ENCODE data around the gene UBE2E2. TPM values are rescaled to one million over a fixed set of nuclear protein-coding genes. Genes with fewer than 3 reads are reported as not detected.
A peak's percentile ranks its signal among the peaks of the same experiment; 100 is the strongest.

Gene UBE2E2
- total RNA-seq, 1 donor: 2.2 TPM

DNA sequence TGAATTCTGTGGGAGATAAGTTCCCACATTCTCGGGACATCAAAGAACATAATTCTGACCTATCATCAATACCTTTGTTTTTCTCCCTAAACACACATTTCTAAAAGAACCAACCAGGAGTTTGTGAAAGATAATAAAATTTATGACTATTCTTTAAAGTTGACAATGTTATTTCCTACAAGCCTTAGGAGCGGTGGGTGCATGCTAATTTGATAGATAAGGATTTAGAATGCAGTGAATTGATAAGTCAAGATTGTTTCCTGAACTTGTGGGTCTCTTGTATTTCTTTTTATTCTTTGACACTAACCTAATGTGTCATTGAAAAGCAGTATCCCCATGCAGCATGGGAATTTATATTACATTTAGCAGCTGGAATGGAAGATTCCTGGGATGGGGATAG, 10.3 kb upstream of the UBE2E2 start:
- DNase-seq (ENCODE audit: low read depth in 2 of 3, low spot score in 2 of 3): peak in 1 of 3 donors; percentile 69

DNA sequence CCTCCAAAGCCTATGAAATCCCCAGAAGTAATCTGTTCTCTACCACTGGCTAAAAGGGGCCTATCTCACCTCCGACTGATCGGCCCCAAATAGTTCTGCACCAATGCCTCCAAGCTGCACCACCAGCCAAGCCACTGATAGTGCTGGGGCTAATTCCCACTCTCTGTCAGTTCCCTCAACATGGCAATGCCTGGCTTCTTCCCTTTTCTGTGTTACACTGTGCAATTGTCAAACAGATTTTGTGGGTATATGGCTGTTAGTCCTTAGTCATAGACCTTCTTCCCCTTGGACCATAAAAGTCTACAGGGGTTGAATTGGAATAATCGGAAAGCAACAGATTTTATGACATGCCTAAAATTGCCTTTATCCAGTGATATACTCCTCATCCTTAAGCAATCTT, 9.3 kb upstream of the UBE2E2 start:
- no peak for DNase-seq (ENCODE audit: low read depth in 2 of 3, low spot score in 2 of 3)

DNA sequence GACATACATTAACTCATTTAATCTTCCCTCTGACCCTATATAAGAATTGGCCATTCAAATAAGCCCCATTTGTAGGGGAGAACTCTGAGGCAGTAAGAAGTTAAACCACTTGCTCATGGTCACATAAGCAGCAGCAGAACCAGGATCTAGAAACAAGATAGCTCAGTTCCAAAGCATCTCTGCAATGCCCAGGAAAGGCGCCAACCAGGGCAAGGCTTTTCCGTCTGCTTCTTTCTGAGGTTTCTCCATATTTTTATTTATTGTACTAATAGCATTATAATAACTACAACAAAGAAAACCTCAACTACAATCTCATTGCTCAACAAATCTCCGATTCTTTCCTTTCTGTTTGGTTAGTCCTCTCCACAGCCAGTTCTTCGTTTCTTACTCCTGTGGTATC, 4.3 kb upstream of the UBE2E2 start:
- no peak for DNase-seq (ENCODE audit: low read depth in 2 of 3, low spot score in 2 of 3)

DNA sequence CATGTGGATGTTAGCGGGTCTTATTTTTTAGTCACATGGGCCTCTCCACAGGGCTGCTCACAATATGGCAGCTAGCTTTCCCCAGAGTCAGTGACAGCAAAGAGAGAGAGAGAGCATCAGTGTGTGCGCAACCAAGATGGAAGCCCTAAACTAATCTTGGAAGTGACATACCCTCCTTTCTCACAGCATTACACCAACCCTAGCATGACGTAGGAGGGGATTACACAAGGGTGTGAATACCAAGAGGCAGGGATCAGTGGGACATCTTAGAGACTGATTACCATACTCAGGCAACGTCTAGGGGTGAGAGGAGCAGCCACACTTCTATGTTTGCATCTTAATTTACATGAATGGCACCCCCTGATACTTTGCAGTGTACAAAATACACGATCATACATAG, 3.5 kb upstream of the UBE2E2 start:
- no peak for DNase-seq (ENCODE audit: low read depth in 2 of 3, low spot score in 2 of 3)

DNA sequence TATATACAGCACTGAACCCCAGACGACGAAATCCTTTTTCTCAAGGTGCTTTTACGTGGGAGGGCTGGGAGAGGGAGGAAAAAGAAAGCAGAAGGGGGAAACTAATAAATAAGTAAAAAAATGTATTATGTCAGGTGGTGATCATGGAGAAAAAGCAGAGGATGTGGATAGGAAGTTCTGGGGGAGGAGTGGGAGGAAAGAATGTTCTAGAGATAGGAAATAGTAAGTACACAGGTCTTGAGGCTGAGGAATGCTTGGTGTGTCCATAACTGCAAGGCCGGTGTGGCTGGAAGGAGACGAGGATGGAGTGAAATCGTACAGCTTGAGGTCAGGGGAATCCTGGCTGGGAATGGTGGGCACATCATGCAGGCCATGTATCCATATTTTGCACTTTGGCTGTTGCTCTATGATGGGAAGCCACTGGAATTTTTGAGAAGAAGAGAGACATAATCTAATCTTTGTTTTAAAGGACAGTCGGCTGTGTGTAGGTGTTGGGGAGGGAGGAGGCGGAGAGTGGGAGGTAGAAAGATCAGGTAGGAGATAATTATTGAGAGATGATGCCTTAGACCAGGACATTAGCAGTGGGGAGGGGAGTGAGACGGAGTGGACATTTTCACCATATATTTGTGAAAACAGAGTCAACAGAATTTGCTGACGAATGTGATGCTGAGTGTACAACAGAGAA, 1.8 kb upstream of the UBE2E2 start:
- DNase-seq (ENCODE audit: low read depth in 2 of 3, low spot score in 2 of 3): no peak

DNA sequence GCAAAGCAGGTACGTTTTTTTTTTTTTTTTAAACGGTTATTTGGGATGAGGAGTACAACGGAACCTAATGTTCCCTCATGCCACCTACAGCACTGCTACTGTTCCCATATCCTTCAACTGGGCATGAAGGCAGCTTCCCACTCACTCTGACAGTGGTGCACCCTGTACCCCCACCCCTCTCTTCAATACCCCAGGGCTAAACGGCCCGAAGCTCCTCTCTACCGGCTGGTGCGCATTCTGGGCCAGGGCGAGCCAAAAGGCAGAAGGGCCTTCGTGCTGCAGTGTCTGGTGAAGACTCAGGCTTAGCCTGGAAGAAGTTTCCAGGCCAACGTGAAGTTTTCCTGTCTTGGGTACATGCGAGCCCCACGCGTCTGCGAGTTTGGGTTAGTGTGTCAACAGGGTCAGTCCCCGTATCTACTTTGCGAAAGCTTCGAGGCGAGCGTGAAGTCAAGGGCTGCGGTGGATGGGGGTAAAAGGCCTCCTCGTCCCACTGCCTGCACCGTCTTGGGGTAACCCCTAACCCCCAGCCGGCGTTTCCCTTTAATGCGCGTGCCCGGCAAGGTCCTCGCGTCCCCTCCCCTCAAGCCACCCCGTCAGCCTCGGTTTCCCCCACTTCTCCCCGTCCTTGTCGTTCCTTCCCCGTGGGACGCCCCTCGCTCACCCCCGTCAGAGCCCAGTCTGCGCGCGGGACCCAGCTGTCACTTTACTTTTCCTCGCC, 765 bp upstream of the UBE2E2 start:
- DNase-seq (ENCODE audit: low read depth in 2 of 3, low spot score in 2 of 3): peak in 1 of 3 donors; percentile 33

DNA sequence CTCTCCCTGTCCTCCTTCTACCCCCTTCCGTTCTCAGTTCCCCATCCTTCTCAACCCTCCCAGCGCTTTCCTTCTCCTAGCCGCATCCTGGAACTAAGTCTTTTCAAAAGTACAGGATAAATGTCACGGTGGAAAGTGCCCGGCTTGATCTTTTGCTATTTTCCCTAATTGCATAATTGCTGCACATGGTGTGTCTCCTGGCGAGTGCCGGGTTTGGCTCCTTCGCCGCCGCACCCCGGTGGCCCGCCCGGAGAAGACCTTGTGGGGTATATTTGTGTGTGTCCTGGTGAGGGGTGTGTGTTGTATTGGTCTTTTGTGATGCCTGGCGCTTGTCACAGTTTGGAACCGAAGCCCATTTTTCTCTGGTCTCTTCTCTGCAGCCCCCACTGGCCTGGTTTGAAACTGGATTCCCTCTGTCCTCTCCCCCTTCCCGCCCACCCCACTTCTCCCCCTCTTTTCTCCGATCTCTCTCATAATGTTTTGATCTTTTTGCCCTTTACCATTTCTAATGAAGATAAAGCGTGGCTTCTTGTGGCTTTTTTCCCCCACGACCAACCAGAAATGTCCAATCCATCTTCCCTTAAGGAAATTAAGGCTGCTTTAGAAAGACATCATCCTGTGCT, 692 bp downstream of the UBE2E2 start:
- peak in 1 of 3 donors; percentile 18 for DNase-seq (ENCODE audit: low read depth in 2 of 3, low spot score in 2 of 3)

DNA sequence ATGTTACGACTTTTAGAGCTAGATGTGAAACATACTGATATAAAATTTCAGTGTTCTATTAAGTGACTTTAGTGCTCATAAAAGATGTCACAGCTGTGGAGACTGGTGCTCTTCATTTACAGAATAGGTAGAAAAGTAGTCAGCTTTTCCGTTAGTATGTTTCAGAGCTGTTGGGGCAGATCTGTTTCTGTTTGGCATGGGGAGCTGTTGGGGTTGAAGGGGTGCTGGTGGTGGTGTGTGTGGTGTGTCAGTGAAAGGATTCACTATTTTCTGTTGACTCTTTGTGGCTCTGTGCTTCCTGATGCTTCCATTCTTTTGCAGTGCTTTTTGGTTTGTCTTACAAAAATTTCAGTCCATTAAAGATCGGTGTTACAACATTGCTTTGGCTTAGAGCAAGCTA, 3.2 kb downstream of the UBE2E2 start:
- no peak for DNase-seq (ENCODE audit: low read depth in 2 of 3, low spot score in 2 of 3)

DNA sequence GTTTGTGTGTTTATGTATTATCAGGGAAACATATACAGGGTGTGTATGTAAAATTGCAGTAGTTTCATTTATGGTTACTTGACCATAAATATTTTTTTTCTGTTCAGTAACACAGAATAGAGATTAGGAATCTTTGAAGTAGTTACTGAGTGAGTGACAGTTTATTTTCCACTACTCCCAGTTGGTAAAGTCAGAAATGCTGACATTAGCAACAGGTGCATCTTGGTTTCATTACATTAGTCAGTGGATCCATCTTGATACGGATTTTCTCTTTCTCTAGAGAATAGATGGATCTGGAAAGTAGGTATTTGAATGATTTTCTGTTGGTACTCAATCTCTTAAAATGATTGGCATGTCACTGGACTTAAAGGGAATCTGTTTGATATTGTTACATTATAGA, 6.0 kb downstream of the UBE2E2 start:
- DNase-seq (ENCODE audit: low read depth in 2 of 3, low spot score in 2 of 3): no peak

DNA sequence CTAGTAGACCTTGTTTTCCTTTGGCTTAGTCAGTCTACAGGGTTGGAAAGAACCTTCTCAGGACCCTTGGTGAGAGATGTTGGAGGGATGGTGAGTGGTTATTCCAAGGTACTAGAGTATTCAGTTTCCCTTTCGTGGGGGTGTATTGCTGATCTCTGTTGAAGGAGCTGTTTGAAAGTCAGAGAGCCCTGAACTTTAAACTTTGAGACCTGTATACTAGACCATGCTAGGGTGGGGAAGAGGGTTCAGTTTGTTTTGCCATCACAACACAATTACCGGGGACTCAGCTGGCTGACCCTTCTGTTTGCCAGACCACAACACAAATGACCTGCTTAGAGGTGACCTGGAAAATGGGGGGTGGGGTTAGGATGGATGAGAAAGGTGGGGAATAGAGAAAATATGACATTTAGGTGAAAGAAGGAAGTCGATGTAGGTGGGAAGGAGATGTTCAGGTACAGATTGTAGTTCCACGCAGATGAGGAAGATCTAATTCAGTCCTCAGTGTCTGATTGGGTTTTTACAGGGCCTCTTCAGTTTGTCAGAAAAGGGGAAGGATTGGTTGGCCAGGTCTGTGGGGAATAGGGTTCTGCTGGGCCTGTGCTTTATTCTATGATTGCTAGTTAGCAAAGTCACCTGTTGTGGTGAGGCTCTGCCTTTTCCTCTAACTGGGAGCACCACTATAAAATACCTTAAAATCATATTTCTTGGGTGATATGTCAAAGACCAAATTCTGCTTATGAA, 6.8 kb downstream of the UBE2E2 start:
- no peak for DNase-seq (ENCODE audit: low read depth in 2 of 3, low spot score in 2 of 3)

DNA sequence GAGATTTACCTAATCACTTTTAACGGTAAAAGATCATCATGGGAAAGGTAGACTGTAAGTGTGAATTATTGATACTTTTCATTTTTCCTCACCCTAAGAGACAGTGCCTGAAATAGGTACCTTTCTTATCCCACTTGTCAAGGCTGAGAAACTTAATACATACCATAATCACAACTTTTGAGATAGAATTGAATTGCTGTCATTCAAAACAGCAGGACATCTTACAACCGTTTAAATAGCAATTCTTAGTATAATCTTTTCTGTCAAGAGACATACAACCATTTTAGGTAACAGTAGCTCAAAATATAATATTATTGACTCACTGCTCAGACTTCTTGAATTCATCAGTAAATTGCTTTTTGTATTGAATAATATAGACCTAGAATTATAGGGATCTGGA, 10.7 kb downstream of the UBE2E2 start:
- DNase-seq (ENCODE audit: low read depth in 2 of 3, low spot score in 2 of 3): no peak

DNA sequence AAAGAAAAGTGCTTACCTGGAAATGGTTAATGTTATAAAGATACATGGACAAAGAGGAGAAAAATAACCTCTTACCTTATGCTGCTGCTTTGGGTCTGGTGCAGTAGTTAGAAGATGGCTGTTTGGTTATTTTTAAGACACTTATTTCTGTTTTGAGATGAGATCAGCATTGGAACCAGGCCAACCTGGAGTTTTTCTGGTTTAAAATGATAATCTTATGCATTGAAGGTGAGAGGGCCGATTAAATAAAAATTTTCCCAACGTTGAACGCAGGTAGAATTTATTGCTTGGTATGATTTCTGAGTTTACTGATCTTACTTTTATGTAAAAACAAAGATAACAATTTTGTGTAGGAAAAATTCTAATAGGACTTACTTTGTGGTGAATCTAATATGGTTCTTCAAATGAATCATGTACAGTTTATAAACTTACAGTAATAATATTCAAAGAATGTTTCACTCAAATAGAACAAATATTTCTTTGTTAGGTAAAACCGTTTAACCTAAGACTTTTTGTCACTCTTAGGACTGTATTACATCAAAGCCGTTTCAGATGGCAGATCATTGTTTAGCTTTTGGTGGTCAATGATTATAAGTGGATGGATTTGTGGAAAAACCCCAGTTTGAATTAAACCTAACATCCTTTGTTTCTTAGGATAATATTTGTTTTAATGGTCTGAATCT, 14.9 kb downstream of the UBE2E2 start:
- DNase-seq (ENCODE audit: low read depth in 2 of 3, low spot score in 2 of 3): no peak

DNA sequence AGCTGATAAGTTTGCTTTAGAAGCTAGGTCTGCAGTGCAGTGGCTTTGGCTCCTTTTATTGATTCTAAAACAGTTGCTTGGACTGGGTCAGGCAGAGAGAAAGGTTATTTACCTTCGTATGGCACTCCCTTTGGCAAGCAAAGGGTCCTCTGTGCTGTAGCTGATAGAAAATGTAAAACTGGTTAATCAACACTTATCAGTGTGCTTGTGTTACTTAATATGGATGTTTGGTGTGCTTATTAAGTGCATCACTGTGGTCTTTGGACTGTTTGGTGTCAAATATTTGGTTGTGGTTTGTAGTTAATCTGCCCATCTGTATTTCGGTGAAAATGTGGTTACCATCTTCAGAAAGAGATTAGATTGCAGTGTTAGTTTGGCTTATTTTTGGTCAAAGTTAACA, 16.0 kb downstream of the UBE2E2 start:
- DNase-seq (ENCODE audit: low read depth in 2 of 3, low spot score in 2 of 3): no peak

DNA sequence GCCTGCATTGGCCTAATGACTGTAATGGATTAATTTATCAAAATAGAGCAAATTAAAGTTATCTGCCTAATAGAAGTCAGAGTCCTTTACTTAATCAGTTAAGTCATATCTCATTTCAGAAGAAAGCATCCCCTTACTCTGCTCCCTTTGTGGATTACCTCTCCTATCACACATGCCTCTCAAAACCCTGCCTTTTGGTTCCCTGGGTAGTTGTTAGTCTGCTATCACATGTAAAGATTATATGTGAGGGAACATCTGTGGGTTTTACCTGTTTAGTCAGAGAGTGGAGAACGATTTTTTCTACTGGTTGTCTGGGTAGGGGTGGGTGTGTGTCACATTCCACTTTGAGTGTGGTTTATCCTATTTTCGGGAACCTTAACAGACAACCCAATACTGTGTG, 16.4 kb downstream of the UBE2E2 start:
- DNase-seq (ENCODE audit: low read depth in 2 of 3, low spot score in 2 of 3): no peak

DNA sequence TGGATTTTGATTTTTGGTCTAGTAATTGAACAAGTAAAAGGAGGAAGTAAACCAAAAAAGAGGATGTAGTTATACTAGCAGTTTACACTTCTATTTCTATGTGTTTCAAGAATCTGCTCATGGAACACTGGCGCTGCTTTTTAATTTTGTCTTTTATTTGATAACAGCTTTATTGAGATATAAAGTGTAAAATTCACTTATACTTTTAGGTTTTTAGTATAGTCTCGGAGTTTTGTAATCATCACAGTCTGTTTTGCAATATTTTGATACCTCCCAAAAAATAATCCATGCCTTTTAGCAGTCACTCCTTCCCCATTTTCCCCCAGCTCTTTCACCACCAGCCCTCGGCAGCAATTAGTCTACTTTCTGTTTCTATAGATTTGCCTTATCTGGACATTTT, 18.0 kb downstream of the UBE2E2 start:
- DNase-seq (ENCODE audit: low read depth in 2 of 3, low spot score in 2 of 3): peak in 1 of 3 donors; percentile 33

DNA sequence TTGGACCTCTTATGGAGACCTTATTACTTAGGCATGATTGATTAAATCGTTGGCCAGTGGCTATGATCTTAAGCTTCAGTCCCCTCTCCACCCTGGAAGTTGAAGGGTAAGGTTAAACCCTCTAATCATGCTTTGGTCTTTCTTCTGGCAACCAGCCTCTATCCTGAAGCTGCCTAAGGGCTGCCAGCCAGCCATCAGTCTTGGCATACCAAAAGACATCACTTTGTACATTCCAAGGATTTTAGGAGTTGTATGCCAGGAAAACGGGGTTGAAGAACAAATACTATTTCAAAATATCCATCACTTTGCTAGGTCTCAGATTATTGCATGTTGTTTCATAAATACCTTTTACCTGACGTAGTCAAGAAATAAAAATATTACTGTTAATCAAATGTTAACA, 28.9 kb downstream of the UBE2E2 start:
- no peak for DNase-seq (ENCODE audit: low read depth in 2 of 3, low spot score in 2 of 3)

DNA sequence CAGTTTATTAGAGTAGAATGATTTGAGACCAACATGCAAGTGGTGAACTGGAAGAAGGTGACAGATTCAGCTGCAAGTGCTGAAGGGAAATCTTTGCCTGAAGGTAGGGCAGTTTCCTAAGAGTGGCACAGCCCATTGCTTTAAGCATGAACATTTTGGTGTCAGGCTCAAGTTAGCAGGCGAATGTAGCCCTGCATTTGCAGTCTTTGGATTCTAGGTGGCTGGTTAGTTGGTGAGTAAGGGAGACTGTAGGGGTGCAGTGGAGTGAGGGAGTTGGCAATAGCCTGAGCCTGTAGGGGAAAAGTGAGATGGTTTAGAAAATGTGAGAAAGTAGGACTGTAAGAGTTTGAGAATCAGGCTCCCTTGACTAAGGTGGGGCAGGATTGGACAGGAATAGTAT, 29.7 kb downstream of the UBE2E2 start:
- no peak for DNase-seq (ENCODE audit: low read depth in 2 of 3, low spot score in 2 of 3)

DNA sequence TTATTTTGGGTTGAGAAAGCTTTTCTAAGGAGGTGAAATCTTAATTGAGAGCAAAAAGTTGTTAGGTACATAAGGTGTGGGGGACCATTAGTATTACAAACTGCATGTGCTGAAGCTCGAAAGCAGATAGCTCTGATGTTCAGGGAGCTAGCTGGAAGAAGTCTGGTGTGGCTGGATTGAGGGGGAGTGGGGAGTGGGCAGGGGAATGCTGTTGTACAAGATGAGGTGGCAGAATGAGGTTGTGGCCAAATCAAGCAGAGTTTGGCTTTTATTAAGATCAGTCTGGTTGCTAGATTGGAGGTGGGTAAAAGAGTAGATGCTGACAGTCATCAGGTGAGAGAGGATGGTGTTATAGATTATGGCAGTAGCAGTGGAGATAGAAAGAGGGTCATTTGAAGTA, 32.1 kb downstream of the UBE2E2 start:
- DNase-seq (ENCODE audit: low read depth in 2 of 3, low spot score in 2 of 3): no peak

DNA sequence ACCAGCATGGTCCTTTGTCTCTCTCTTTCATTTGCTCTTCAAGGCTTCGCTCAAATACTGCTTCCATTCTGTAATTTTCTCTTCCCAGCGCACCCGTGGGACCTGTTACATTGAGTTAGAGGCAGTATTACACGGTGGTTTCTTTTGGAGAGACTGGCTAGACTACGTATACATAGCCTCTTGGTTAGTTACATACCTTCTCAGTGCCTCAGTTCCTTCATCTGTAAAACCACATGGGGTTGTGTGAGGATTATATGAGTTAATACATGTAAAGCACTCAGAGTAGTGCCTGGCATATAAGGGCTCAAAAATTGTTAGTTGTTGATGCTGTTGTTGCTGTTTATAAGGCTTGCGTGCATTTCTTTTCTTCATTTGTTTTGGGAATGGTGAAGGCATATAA, 33.8 kb downstream of the UBE2E2 start:
- DNase-seq (ENCODE audit: low read depth in 2 of 3, low spot score in 2 of 3): no peak

DNA sequence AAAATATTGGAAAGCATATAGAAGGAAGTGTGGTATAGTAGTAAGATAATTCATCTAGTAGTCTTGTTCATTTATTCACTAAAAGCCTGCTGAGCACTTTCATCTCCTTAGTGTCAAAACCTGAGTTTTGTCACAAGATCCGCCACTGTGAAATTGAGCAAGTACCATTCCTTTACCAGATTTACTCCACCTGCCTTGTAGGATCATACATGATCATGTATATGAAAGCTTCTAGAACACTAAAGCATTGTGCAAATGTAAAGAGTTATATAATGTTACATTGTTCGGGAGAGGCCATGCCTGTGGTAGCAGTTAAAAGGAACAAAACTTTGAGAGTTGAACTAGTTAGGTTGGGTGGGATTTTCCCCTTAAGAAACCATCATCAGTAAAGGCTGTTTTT, 35.0 kb downstream of the UBE2E2 start:
- no peak for DNase-seq (ENCODE audit: low read depth in 2 of 3, low spot score in 2 of 3)

DNA sequence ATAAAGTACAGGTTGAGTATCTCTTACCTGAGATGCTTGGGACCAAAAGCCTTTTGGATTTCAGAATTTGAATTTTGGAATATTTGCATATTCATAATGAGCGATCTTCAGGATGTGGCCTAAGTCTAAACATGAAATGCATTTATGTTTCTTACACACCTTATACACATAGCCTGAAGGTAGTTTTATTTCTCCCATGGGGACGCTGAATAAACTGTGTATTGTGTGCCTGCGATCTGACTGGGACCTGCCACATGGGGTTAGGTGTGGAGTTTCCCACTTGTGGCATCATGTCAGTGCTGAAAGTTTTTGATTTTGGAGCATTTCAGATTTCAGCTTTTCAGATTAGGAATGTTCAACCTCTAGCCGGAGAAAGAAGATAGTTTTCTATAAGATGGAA, 35.5 kb downstream of the UBE2E2 start:
- DNase-seq (ENCODE audit: low read depth in 2 of 3, low spot score in 2 of 3): no peak
